SU-DHL-6 (cell line): Measurements from ENCODE around the gene PTPN4.

Source experiments
- H2AFZ ChIP-seq: fragments of 200-600 bp; sonication (generic); 2 replicates; pipeline ENCODE4 v1.6.1; 2014; ENCODE audit warnings: low read depth, mild to moderate bottlenecking, moderate library complexity, mixed read lengths, antibody characterized with exemption, low read length; ENCODE audit not compliant: severe bottlenecking
- H3F3A ChIP-seq: fragments of 200-600 bp; shearing (Covaris generic); 2 replicates; pipeline ENCODE4 v1.6.0; 2016; ENCODE audit warnings: antibody characterized with exemption, mild to moderate bottlenecking; ENCODE audit not compliant: insufficient read depth
- H3K27ac ChIP-seq: fragments of 200-600 bp; sonication (generic); 2 replicates; pipeline ENCODE4 v1.5.1; 2016; ENCODE audit warnings: low read depth, mild to moderate bottlenecking, low read length, moderate library complexity, mixed read lengths
- H3K27me3 ChIP-seq: fragments of 200-600 bp; sonication (generic), shearing (Covaris generic); 2 replicates; pipeline ENCODE4 v1.6.0; 2014; ENCODE audit warnings: mild to moderate bottlenecking, low read length
- H3K36me3 ChIP-seq: fragments of 200-600 bp; sonication (generic); 2 replicates; pipeline ENCODE4 v1.6.1; 2014; ENCODE audit warnings: mild to moderate bottlenecking, low read length, mixed read lengths
- H3K4me2 ChIP-seq: fragments of 300-600, 200-600 bp; shearing (Covaris generic), sonication (generic); 2 replicates; pipeline ENCODE4 v1.6.0; 2014; ENCODE audit warnings: low read length, low read depth, mild to moderate bottlenecking; ENCODE audit not compliant: poor library complexity, severe bottlenecking
- H3K4me3 ChIP-seq: fragments of 200-600 bp; sonication (generic); 2 replicates; pipeline ENCODE4 v1.5.1; 2014; ENCODE audit warnings: antibody characterized with exemption, low read length, mild to moderate bottlenecking, mixed read lengths; ENCODE audit not compliant: insufficient read depth, poor library complexity, severe bottlenecking
- H3K79me2 ChIP-seq: fragments of 200-600 bp; sonication (generic); 2 replicates; pipeline ENCODE4 v1.6.1; 2014; ENCODE audit warnings: mild to moderate bottlenecking, low read length, moderate library complexity; ENCODE audit not compliant: insufficient read depth
- H3K9ac ChIP-seq: fragments of 200-600 bp; sonication (generic); 2 replicates; pipeline ENCODE4 v1.7.0; 2014; ENCODE audit warnings: mild to moderate bottlenecking, low read length
- H3K9me2 ChIP-seq: fragments of 200-600 bp; sonication (generic); replicated peaks from 2 replicates; pipeline ENCODE4 v1.6.1; 2014; ENCODE audit warnings: low read length; ENCODE audit not compliant: insufficient read depth
- H3K9me3 ChIP-seq: fragments of 200-600 bp; sonication (generic); 2 replicates; pipeline ENCODE4 v1.6.1; 2014; ENCODE audit warnings: low read length, mixed read lengths; ENCODE audit not compliant: insufficient read depth
- H4K20me1 ChIP-seq: fragments of 200-600 bp; sonication (generic); 2 replicates; pipeline ENCODE4 v1.6.1; 2014; ENCODE audit warnings: low read depth, mild to moderate bottlenecking, antibody characterized with exemption, low read length, moderate library complexity, mixed read lengths
- CTCF ChIP-seq: fragments of 200-600 bp; sonication (generic); IDR thresholded peaks from one replicate; pipeline ENCODE4 v1.5.1; 2017; ENCODE audit warnings: antibody characterized with exemption, mild to moderate bottlenecking, low read length, moderate library complexity; ENCODE audit not compliant: insufficient read depth, poor library complexity, severe bottlenecking
- EZH2phosphoT487 ChIP-seq: fragments of 200-600 bp; sonication (generic), shearing (Covaris generic); conservative IDR thresholded peaks from 2 replicates; pipeline ENCODE4 v1.6.1; 2018; ENCODE audit warnings: mild to moderate bottlenecking, antibody characterized with exemption, low read length, moderate library complexity, mixed read lengths

PTPN4 gene

DNA sequence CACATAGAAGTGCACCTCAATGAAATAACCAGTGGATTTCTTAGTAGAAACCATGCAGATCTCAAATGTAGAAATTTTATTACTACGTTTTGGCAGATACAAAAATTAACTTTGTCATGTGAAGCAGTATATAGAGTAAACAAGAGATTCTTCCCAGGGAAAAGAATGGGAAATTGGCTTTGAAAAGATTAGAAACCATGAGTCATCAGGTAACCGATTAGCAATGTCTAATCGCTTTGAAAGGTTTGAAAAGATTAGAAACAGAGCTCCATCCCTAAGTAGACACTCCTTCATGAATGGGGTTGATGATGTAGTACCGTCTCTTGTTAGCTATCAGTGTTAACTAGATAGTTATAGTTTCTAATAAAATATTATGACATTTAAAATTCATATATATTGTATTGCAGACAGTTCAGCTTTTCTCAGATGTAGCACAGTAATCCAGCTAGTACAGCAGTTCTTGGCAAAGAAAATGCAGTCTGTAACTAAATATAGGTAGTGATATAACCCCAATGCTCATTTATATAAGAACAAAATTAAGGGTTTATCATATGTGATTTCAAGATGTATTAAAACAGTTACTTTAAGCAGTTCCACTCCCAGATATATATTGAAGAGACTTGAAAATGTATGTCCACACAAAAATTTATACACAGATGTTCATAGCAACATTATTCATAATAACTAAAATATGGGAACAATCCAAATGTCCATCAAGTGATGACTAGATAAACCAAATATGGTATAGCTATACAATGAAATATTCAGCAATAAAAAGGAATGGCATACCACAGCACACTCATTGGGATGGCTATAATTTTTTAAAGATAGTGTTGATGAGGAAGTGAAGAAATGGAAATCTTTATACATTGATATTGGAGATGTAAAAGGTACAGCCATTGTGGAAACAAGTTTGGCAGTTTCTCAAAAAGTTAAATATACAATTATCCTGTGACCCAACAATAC lies 113.9 kb downstream of the PTPN4 start:
- TF ChIP-seq EZH2phosphoT487, result no peak
- TF ChIP-seq CTCF, result no peak

DNA sequence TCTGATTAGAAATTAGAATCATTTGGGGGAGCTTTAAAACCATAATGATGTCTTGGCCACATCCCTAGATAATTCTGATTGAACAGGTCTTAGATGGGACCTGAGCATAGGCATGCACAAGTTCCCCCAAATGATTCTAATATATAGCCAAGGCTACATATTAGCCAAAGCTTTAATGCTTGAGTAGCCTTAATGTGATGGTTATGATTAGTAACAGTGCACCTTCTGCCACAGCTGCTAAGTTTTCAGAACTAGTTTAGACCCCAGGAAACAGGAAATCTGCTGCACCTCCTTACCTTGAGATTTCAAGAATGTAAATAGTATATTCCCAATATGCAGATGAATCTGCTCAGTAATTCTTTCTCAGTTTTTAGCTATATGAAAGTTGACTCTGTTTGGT lies 119.8 kb downstream of the PTPN4 start:
- Histone ChIP-seq H3K36me3 (no peaks in the 10 kb centered on the region), H3F3A (no peaks in the 10 kb centered on the region; the same call in 1 of the 2 replicates), H3K9ac (no peak overlapping the region), H4K20me1 (no peaks in the 10 kb centered on the region), H3K79me2 (no peaks in the 10 kb centered on the region), H3K9me2 (no peaks in the 10 kb centered on the region), H3K4me3 (no peak overlapping the region), H3K27ac (no peak overlapping the region), H3K4me2 (no peak overlapping the region), H2AFZ (no peak overlapping the region), H3K9me3 (no peaks in the 10 kb centered on the region), H3K27me3 (no peaks in the 10 kb centered on the region)
- TF ChIP-seq CTCF (no peak), EZH2phosphoT487 (no peak)

More for the DNA sequence above, 113.9 kb downstream of the PTPN4 start:
- no peak overlapping the region for H3K4me2 ChIP-seq
- H3K27ac ChIP-seq, result no peak overlapping the region
- no peak overlapping the region for H2AFZ ChIP-seq
- no peaks in the 10 kb centered on the region for H3K79me2 ChIP-seq
- no peak overlapping the region for H3K4me3 ChIP-seq
- H3K9ac ChIP-seq, result no peak overlapping the region
- no peaks in the 10 kb centered on the region for H3K9me3 ChIP-seq
- H4K20me1 ChIP-seq, result no peaks in the 10 kb centered on the region
- no peaks in the 10 kb centered on the region for H3K36me3 ChIP-seq
- H3F3A ChIP-seq, result no peaks in the 10 kb centered on the region
- H3K9me2 ChIP-seq, result no peaks in the 10 kb centered on the region
- no peaks in the 10 kb centered on the region for H3K27me3 ChIP-seq

- Histone ChIP-seq H3K9me3 (no peaks in the 10 kb centered on the region), H4K20me1 (no peaks in the 10 kb centered on the region), H2AFZ (no peak overlapping the region), H3K27ac (no peak overlapping the region), H3K27me3 (no peaks in the 10 kb centered on the region), H3K79me2 (no peaks in the 10 kb centered on the region), H3F3A (0 out of 2 replicates have a peak, but pooled peaks cover 4% of the 10 kb centered on the region), H3K9me2 (no peaks in the 10 kb centered on the region), H3K36me3 (peaks cover 6% of the 10 kb centered on the region), H3K9ac (no peak overlapping the region), H3K4me3 (no peak overlapping the region), H3K4me2 (no peak overlapping the region)
- no peak for TF ChIP-seq CTCF
- TF ChIP-seq EZH2phosphoT487, result no peak
These were observed 129.0 kb downstream of the PTPN4 start for GRCh38 chr2:119888680-119889079.
